Tibial nerve (tissue), 4 donors: ENCODE data around the gene NRSN2. TPM values are rescaled to one million over a fixed set of nuclear protein-coding genes. Genes with fewer than 3 reads are reported as not detected.

ENCODE experiments used
- DNase-seq, 2 donors: peaks; one replicate each; pipeline ENCODE4 v3.0.0-alpha.2; 2019; ENCODE audit warnings: low spot score in 2 of 2
- H3K27ac ChIP-seq, 4 donors: fragments of 200-600 bp; sonication (generic) in 3 of 4; one replicate each; pipeline ENCODE4 v1.5.1; 2017 to 2019; ENCODE audit warnings: mild to moderate bottlenecking in 1 of 4
- H3K27me3 ChIP-seq, 2 donors: fragments of 200-600 bp; sonication (generic) in 1 of 2; one replicate each; pipeline versions ENCODE4 v1.5.1 to v1.6.0; 2017 to 2019
- H3K36me3 ChIP-seq, 3 donors: fragments of 200-600 bp; sonication (generic); one replicate each; pipeline ENCODE4 v1.5.1; 2018 to 2019
- H3K4me1 ChIP-seq, 4 donors: fragments of 200-600 bp; sonication (generic) in 3 of 4; one replicate each; pipeline ENCODE4 v1.5.1; 2017 to 2019
- H3K4me3 ChIP-seq, 4 donors: fragments of 200-600 bp; sonication (generic) in 3 of 4; one replicate each; pipeline ENCODE4 v1.5.1; 2017 to 2019; ENCODE audit warnings: mild to moderate bottlenecking in 1 of 4, moderate library complexity in 1 of 4
- H3K9me3 ChIP-seq, 4 donors: fragments of 200-600 bp; sonication (generic) in 3 of 4; one replicate each; pipeline ENCODE4 v1.5.1; 2017 to 2019
- CTCF ChIP-seq, 5 experiments: fragments of 200-600 bp in 3 of 5; fragments of 450-650 bp in 2 of 5; sonication (generic) in 3 of 5; IDR thresholded peaks; one replicate each; pipeline ENCODE4 v1.5.1; 2016 to 2019; ENCODE audit warnings: antibody characterized with exemption in 5 of 5, mild to moderate bottlenecking in 3 of 5, moderate library complexity in 2 of 5
- EP300 ChIP-seq, 2 donors: sonication (generic); formaldehyde crosslinking; IDR thresholded peaks; one replicate each; pipeline ENCODE4 v1.6.1; 2017; ENCODE audit warnings: antibody characterized with exemption in 2 of 2, mild to moderate bottlenecking in 1 of 2
- POLR2A ChIP-seq, 2 donors: fragments of 450-650 bp; IDR thresholded peaks; one replicate each; pipeline ENCODE4 v1.6.1; 2017; ENCODE audit warnings: antibody characterized with exemption in 2 of 2, mild to moderate bottlenecking in 2 of 2, moderate library complexity in 2 of 2
- WGBS, 2 donors: methylation state at CpG; one replicate each; pipeline ENCODE4 v1.1.5; 2018; 5-methylcytosine and 5-hydroxymethylcytosine counted together
- total RNA-seq, 4 donors: library from RNA; depleted of rRNA; stranded (reverse); fragments of >200 nt; gene quantifications; one replicate each; pipeline ENCODE4 v1.1.0, GENCODE V29; 2016

Gene NRSN2
- total RNA-seq, 4 donors from 2014 or later: 20.6 to 34.1 (median 26.2) TPM

GRCh38 chr20:396252-396618, 49.3 kb downstream of the NRSN2 start:
- Histone ChIP-seq H3K4me1 (no peaks in the 10 kb centered on the region), H3K36me3 (peaks cover 0 to 64% (median 0%) of the 10 kb centered on the region in 3 donors), H3K9me3 (no peaks in the 10 kb centered on the region), H3K27me3 (no peaks in the 10 kb centered on the region), H3K27ac (peak overlapping the region in 1 of 4 donors; percentile 12), H3K4me3 (no peak overlapping the region)
- DNase-seq: no peak
- 92 to 94% methylated on average over 24 of the region's 24 CpGs for WGBS, 2 donors
- TF ChIP-seq EP300 (IDR thresholded peaks at IDR 0.05) (no peak), POLR2A (IDR thresholded peaks at IDR 0.05) (no peak), CTCF (IDR thresholded peaks at IDR 0.05) (no peak)

DNA sequence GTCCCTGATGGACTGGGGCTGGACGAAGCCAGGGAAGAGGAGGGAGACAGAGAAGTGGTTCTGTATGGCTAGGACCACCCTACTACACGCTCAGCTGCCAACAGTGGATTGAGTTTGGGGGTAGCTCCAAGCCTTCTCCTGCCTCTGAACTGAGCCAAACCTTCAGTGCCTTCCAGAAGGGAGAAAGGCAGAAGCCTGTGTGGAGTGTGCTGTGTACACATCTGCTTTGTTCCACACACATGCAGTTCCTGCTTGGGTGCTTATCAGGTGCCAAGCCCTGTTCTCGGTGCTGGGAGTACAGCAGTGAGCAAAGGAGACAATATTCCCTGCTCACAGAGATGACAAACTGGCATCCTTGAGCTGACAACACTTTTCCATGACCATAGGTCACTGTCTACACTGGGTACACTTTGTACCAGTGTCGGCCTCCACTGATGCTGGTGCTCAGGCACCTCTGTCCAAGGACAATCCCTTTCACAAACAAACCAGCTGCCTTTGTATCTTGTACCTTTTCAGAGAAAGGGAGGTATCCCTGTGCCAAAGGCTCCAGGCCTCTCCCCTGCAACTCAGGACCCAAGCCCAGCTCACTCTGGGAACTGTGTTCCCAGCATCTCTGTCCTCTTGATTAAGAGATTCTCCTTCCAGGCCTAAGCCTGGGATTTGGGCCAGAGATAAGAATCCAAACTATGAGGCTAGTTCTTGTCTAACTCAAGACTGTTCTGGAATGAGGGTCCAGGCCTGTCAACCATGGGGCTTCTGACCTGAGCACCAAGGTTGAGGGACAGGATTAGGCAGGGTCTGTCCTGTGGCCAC, 49.9 kb downstream of the NRSN2 start:
- no peaks in the 10 kb centered on the region for H3K4me1 ChIP-seq
- H3K4me3 ChIP-seq: no peak overlapping the region
- H3K36me3 ChIP-seq: peaks cover 0 to 58% (median 0%) of the 10 kb centered on the region in 3 donors
- no peaks in the 10 kb centered on the region for H3K9me3 ChIP-seq
- no peak for TF ChIP-seq POLR2A (IDR thresholded peaks at IDR 0.05)
- no peak for TF ChIP-seq CTCF (IDR thresholded peaks at IDR 0.05)
- TF ChIP-seq EP300 (IDR thresholded peaks at IDR 0.05): no peak
- H3K27me3 ChIP-seq: no peaks in the 10 kb centered on the region
- peak overlapping the region in 1 of 4 donors; percentile 12 for H3K27ac ChIP-seq
- WGBS, 2 donors: 82% methylated on average over 3 to 4 of the region's 4 CpGs
- DNase-seq: no peak

DNA sequence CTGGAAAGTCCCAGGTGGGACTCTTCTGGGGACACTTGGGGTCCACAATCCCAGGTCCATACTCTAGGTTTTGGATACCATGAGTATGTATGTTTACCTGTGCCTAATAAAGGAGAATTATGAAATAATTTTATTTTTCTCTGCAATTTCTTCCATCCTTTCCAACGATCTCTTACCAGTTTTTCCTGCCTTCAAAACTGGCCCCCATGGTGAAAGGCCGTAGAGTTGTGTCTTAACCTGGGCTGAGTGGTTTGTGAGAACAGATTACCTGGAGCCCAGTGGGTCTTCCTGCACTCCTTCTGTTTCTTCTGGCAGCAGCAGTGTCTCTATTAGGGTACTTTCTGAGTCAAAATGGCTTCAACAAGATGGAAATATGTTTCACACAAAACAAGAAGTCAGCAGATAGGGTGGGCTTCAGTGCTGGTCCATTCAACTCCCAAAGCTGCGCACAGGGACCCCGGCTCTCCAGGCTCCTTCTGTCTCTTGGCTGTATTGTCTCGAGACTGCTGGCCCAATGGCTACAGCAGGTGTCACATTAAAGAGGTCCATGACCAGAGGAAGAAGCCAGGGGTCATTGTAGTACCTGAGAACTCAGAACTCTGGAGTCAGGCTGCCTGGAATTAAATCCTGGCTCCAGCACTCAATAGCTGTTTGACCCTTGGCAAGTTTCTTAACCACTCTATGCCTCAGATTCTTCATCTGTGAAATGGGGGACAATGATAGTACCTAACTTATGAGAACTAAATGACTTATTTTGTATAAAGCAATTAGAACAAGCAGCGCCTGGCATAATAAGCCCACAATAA, 50.7 kb downstream of the NRSN2 start:
- no peak overlapping the region for H3K27ac ChIP-seq
- H3K9me3 ChIP-seq: no peaks in the 10 kb centered on the region
- H3K4me1 ChIP-seq: no peaks in the 10 kb centered on the region
- no peak overlapping the region for H3K4me3 ChIP-seq
- 90 to 92% methylated on average over 6 of the region's 6 CpGs for WGBS, 2 donors
- no peaks in the 10 kb centered on the region for H3K27me3 ChIP-seq
- no peak for TF ChIP-seq CTCF (IDR thresholded peaks at IDR 0.05)
- TF ChIP-seq EP300 (IDR thresholded peaks at IDR 0.05): no peak
- TF ChIP-seq POLR2A (IDR thresholded peaks at IDR 0.05): no peak
- no peak for DNase-seq
- H3K36me3 ChIP-seq: peaks cover 0 to 50% (median 0%) of the 10 kb centered on the region in 3 donors

DNA sequence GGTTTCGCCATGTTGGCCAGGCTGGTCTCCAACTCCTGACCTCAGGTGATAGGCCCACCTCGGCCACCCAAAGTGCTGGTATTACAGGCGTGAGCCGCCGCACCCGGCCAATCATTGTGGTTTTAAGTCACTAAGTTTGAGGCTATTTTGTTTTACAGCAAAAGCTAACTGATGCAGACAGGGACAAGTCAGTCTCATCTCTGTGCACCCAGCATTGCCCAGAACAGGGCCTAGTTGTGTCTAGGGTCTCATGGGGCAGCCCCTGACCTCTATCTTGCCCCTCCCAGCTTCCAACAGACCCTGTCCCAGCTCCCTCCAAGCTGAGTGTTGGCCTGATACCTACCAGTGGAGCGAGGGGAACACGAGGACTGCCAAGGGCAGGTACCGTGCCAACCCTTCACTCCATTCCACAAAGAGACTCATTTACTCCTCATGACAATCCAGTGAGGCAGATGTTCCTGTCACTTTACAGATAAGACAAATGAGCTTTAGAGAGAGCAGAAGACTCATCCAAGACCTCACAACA, 52.3 kb downstream of the NRSN2 start:
- peaks cover 0 to 37% (median 0%) of the 10 kb centered on the region in 3 donors for H3K36me3 ChIP-seq
- TF ChIP-seq EP300 (IDR thresholded peaks at IDR 0.05): no peak
- no peaks in the 10 kb centered on the region for H3K27me3 ChIP-seq
- no peak for DNase-seq
- no peaks in the 10 kb centered on the region for H3K4me1 ChIP-seq
- 94 to 99% methylated on average over 9 of the region's 9 CpGs for WGBS, 2 donors
- H3K27ac ChIP-seq: no peak overlapping the region
- no peaks in the 10 kb centered on the region for H3K9me3 ChIP-seq
- no peak overlapping the region for H3K4me3 ChIP-seq

- WGBS, 2 donors: 14 to 20% methylated on average over 2 of the region's 2 CpGs
- peaks cover 0 to 28% (median 0%) of the 10 kb centered on the region in 3 donors for H3K36me3 ChIP-seq
- no peaks in the 10 kb centered on the region for H3K27me3 ChIP-seq
- no peak overlapping the region for H3K4me3 ChIP-seq
- H3K27ac ChIP-seq: no peak overlapping the region
- H3K9me3 ChIP-seq: no peaks in the 10 kb centered on the region
- no peaks in the 10 kb centered on the region for H3K4me1 ChIP-seq
- no peak for DNase-seq
- no peak for TF ChIP-seq POLR2A (IDR thresholded peaks at IDR 0.05)
- TF ChIP-seq CTCF (IDR thresholded peaks at IDR 0.05): no peak
- no peak for TF ChIP-seq EP300 (IDR thresholded peaks at IDR 0.05)
Measured at GRCh38 chr20:400128-400453, 53.2 kb downstream of the NRSN2 start.
